Activated B cell treated with CpG ODN at 0.5 μM for 24 hours (primary cell): Measurements from ENCODE around the gene ULBP1. TPM values are rescaled to one million over a fixed set of nuclear protein-coding genes. Genes with fewer than 3 reads are reported as not detected.
"Not testable (repeated sequence)": the region's sequence is repeated elsewhere in the genome, so short reads cannot be mapped to it uniquely, and the experiment has no call there.

Experiments
- ATAC-seq: fragments of 200-7000 bp; cut with Tn5 transposase; one replicate; pipeline ENCODE4 v1.10.0; 2021; ENCODE audit warnings: low read depth, mild to moderate bottlenecking, moderate library complexity
- CTCF ChIA-PET: fragments of 350-600 bp; sonication (Branson Sonifier 250); formaldehyde crosslinking; loops from one replicate; lab custom pipeline; 2021; ENCODE audit warnings: antibody characterized with exemption; lab: Charles Lee
- POLR2A ChIA-PET: fragments of 350-600 bp; sonication (Branson Sonifier 250); formaldehyde crosslinking; loops from one replicate; lab custom pipeline; 2021; ENCODE audit warnings: antibody characterized with exemption; lab: Charles Lee
- DNase-seq: peaks from one replicate; pipeline ENCODE4 v3.0.0; 2022
- H3K27ac Mint-ChIP-seq: one replicate; pipeline ENCODE4 v1.8.0; 2020; ENCODE audit warnings: mixed read lengths
- H3K27me3 Mint-ChIP-seq: one replicate; pipeline ENCODE4 v1.8.0; 2021; ENCODE audit warnings: mixed read lengths
- H3K36me3 Mint-ChIP-seq: one replicate; pipeline ENCODE4 v1.8.0; 2021; ENCODE audit warnings: low read depth, mixed read lengths
- H3K4me1 Mint-ChIP-seq: one replicate; pipeline ENCODE4 v1.8.0; 2021; ENCODE audit warnings: mixed read lengths
- H3K4me3 Mint-ChIP-seq: one replicate; pipeline ENCODE4 v1.8.0; 2020; ENCODE audit warnings: mild to moderate bottlenecking, mixed read lengths
- H3K9me3 Mint-ChIP-seq: one replicate; pipeline ENCODE4 v1.8.0; 2020; ENCODE audit warnings: mixed read lengths
- CTCF ChIP-seq: fragments of 200-600 bp; IDR thresholded peaks from one replicate; pipeline ENCODE4 v1.8.0; 2022; ENCODE audit warnings: antibody characterized with exemption, mild to moderate bottlenecking
- intact Hi-C: fragments of 100-400 bp; cut with micrococcal nuclease; formaldehyde crosslinking; loops from one replicate; pipeline ENCODE4 v1.15.1; 2024
- total RNA-seq: library from RNA; stranded (reverse); gene quantifications from 2 replicates; pipeline ENCODE4 v1.2.3, GENCODE V29; 2022

The ULBP1 gene
- total RNA-seq, 1 donor from 2014 or later: 2.2 TPM

DNA sequence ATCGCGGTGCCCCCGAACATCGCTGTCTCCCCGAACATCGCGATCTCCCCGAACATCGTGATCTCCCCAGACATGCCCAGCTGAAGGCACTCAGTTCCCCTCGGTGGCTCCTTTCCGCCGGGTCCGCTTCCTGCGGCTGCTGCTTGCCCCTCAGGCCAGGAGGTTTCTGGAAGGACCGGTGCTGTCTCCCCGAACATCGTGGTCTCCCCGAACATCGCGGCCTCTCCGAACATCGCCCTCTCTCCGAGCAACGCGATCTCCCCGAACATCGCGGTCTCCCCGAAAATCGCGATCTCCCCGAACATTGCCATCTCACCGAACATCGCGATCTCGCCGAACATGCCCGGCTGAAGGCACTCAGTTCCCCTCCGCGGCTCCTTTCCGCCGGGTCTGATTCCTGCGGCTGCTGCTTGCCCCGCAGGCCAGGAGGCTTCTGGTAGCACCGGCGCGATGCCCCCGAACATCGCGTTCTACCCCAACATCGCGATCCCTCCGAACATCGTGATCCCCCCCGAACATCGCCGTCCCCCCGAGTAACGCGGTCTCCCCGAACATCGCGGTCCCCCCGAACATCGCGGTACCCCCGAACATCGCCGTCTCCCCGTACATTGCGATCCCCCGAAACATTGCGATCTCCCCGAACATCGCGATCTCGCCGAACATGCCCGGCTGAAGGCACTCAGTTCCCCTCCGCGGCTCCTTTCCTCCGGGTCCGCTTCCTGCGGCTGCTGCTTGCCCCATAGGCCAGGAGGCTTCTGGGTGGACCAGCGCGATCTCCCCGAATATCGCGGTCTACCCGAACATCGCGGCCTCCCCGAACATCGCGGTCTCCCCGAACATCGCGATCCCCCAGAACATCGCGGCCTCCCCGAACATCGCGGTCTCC lies 808 bp downstream of the ULBP1 start:
- Mint-ChIP-seq H3K27me3 (peaks cover 72% of the 10 kb centered on the region), H3K27ac (peak overlapping the region; percentile 81), H3K4me1 (peaks cover 27% of the 10 kb centered on the region), H3K36me3 (peaks cover 2% of the 10 kb centered on the region), H3K4me3 (peak overlapping the region; percentile 91), H3K9me3 (no peaks in the 10 kb centered on the region)
- POLR2A ChIA-PET: interaction anchor here (0.6 to 1.2 kb wide), 4 partner anchors 19 to 40 kb away, joined by 3 to 8 read pairs (median 4); no protein-coding TSS in a partner anchor
- TF ChIP-seq CTCF: no peak
- CTCF ChIA-PET: interaction anchor here (0.6 kb wide), 1 partner anchor 53 kb away, joined by 3 read pairs; no protein-coding TSS in a partner anchor
- ATAC-seq (peak; percentile 3), DNase-seq (no peak)
- intact Hi-C loops: no loop called here

- intact Hi-C loops: no loop called here
- no peak for TF ChIP-seq CTCF
Observed at GRCh38 chr6:149965194-149966020, 1.7 kb downstream of the ULBP1 start.

DNA sequence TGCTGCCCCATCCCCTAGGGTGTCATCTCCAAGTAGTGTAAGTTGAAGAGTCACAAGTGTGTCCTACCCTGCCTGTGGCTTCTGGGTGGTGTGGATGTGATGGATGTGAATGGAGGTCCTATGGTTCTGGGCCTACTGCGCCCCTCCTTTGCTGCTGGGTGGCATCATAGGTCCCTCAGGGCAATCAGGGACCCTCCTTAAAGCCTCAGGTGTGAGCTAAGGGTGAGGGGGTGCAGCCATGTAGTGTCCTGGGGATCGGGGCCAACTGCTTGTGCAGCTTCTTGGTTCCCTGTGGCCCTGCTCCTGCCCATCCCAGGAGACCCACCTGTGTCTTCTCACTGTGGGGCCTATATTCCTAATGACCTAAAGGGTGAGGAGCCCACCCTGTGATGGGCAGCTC lies 2.6 kb downstream of the ULBP1 start:
- ATAC-seq, H3K9me3 Mint-ChIP-seq, intact Hi-C loops, H3K4me3 Mint-ChIP-seq, CTCF ChIA-PET, DNase-seq, POLR2A ChIA-PET, H3K36me3 Mint-ChIP-seq: not testable (repeated sequence)
- Mint-ChIP-seq H3K27ac (peak overlapping the region; percentile 35), H3K4me1 (peaks cover 27% of the 10 kb centered on the region), H3K27me3 (peaks cover 74% of the 10 kb centered on the region)

More at GRCh38 chr6:149965194-149966020, 1.7 kb downstream of the ULBP1 start:
- ChIA-PET POLR2A (interaction anchor here (0.5 kb wide), 1 partner anchor 832 kb away, joined by 4 read pairs; no protein-coding TSS in a partner anchor), CTCF (interaction anchor here (0.7 kb wide), 1 partner anchor 9 kb away, joined by 3 read pairs; no protein-coding TSS in a partner anchor)
- peak overlapping the region; percentile 13 for H3K27ac Mint-ChIP-seq
- no peaks in the 10 kb centered on the region for H3K9me3 Mint-ChIP-seq
- peak overlapping the region; percentile 91 for H3K4me3 Mint-ChIP-seq
- H3K27me3 Mint-ChIP-seq: peaks cover 78% of the 10 kb centered on the region
- peaks cover 27% of the 10 kb centered on the region for H3K4me1 Mint-ChIP-seq
- H3K36me3 Mint-ChIP-seq: peaks cover 2% of the 10 kb centered on the region
- ATAC-seq (no peak), DNase-seq (no peak)

DNA sequence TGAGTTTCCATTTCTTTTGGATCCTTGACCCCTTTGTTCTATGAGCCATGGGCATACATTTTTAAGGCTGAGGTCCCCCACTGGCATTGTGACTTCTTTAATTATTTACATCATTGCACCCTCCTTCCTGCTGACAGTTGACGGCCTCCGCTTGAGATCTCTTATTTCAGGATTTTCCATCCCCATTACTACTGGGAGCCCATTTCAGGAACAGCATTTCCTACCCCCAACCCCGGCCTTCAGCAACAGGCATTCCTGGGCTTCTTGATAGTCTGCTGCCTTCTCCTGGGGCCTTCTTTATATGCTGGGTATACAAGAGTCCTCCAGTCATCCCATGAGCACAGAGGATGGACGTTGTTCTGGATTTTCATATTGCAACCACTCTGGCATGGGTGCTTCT lies 3.8 kb downstream of the ULBP1 start:
- peaks cover 2% of the 10 kb centered on the region for H3K36me3 Mint-ChIP-seq
- ChIA-PET POLR2A (interaction anchor here (0.5 kb wide), 1 partner anchor 86 kb away, joined by 3 read pairs; no protein-coding TSS in a partner anchor), CTCF (no interaction called here)
- intact Hi-C loops: no loop called here
- H3K4me1 Mint-ChIP-seq: peaks cover 27% of the 10 kb centered on the region
- no peak for DNase-seq
- no peaks in the 10 kb centered on the region for H3K9me3 Mint-ChIP-seq
- peaks cover 69% of the 10 kb centered on the region for H3K27me3 Mint-ChIP-seq
- no peak for ATAC-seq
- H3K27ac Mint-ChIP-seq: no peak overlapping the region
- TF ChIP-seq CTCF: no peak
- no peak overlapping the region for H3K4me3 Mint-ChIP-seq

- H3K36me3 Mint-ChIP-seq, CTCF ChIA-PET, H3K4me3 Mint-ChIP-seq, POLR2A ChIA-PET, DNase-seq, ATAC-seq, intact Hi-C loops, H3K27ac Mint-ChIP-seq, H3K9me3 Mint-ChIP-seq: not testable (repeated sequence)
- Mint-ChIP-seq H3K27me3 (peaks cover 68% of the 10 kb centered on the region), H3K4me1 (peaks cover 24% of the 10 kb centered on the region)
Observed at GRCh38 chr6:149967999-149968398, 4.3 kb downstream of the ULBP1 start.

DNA sequence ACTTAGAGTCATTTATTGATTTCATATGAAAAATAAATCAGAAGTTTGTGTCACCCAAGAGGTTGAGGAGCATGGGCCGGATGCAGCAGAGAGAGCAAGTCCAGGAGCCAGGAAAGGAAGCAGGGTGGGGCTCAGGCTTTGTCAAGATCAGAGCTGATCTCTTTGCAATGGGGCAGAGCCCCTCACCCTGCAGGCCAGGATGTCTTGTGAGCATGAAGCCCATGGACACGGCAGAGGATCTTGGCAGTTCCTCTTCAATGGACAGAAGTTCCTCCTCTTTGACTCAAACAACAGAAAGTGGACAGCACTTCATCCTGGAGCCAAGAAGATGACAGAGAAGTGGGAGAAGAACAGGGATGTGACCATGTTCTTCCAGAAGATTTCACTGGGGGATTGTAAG lies 5.2 kb downstream of the ULBP1 start:
- H3K4me1 Mint-ChIP-seq: peaks cover 18% of the 10 kb centered on the region
- H3K4me3 Mint-ChIP-seq, DNase-seq, ATAC-seq, CTCF ChIA-PET, intact Hi-C loops, H3K9me3 Mint-ChIP-seq, H3K36me3 Mint-ChIP-seq, H3K27ac Mint-ChIP-seq, POLR2A ChIA-PET: not testable (repeated sequence)
- peaks cover 69% of the 10 kb centered on the region for H3K27me3 Mint-ChIP-seq
